ENCODE measurements around the gene HNRNPLL. TPM values are rescaled to one million over a fixed set of nuclear protein-coding genes. Genes with fewer than 3 reads are reported as not detected.

Gene HNRNPLL
- total RNA-seq, 1 donor from 2014 or later, result 55.9 TPM

DNA sequence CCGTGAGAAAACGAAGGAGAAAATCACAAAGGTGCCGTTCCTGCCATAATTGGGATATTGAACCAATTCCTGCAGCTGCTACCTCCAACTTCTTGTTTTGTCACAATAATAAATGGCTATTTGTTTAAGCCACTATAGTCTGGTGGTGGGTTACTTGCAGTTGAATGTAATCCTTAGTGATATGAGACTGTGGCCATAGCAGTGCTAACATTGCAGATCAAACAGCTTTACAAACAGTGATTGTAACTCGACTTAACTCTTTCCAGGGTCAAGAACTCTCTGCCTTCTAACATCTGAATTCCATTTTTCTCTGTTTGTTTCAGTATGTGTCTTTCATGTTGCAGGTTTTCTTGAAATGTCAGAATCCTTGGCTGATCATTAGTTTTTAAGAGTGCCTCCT lies 24.7 kb upstream of the HNRNPLL start:
- Mint-ChIP-seq H3K4me1 (ENCODE audit: low read depth, unreplicated experiment) (peaks cover under 1% of the 10 kb centered on the region), H3K27me3 (ENCODE audit: low read depth, unreplicated experiment) (peaks cover 3% of the 10 kb centered on the region)

GRCh38 chr2:38626326-38627035 lies 23.8 kb upstream of the HNRNPLL start:
- no peaks in the 10 kb centered on the region for H3K36me3 ChIP-seq (ENCODE audit: insufficient read depth, low read length)
- no peaks in the 10 kb centered on the region for H3K9me3 ChIP-seq (ENCODE audit: insufficient read depth, low read depth, low read length)
- DNase-seq (ENCODE audit: low read depth), result no peak
- H3K4me2 ChIP-seq (ENCODE audit: low read length), result no peak overlapping the region
- FAIRE-seq, result no peak
- H3K27ac ChIP-seq (ENCODE audit: low read depth, low read length), result no peak overlapping the region
- Mint-ChIP-seq H3K9me3 (ENCODE audit: unreplicated experiment) (peaks cover 4% of the 10 kb centered on the region), H3K27me3 (ENCODE audit: low read depth, unreplicated experiment) (peaks cover 3% of the 10 kb centered on the region), H3K4me1 (ENCODE audit: low read depth, unreplicated experiment) (peaks cover 2% of the 10 kb centered on the region), H3K4me3 (ENCODE audit: unreplicated experiment) (no peak overlapping the region), H3K27ac (ENCODE audit: unreplicated experiment) (no peak overlapping the region), H3K36me3 (ENCODE audit: low read depth, unreplicated experiment) (no peaks in the 10 kb centered on the region)
- H2AFZ ChIP-seq (ENCODE audit: low read depth, low read length), result no peak overlapping the region
- no peaks in the 10 kb centered on the region for H3K4me1 ChIP-seq (ENCODE audit: insufficient read depth, low read length)
- no peak for TF ChIP-seq EZH2 (IDR thresholded peaks at IDR 0.05; ENCODE audit: insufficient read depth, low read length)
- TF ChIP-seq, protein P1, sequence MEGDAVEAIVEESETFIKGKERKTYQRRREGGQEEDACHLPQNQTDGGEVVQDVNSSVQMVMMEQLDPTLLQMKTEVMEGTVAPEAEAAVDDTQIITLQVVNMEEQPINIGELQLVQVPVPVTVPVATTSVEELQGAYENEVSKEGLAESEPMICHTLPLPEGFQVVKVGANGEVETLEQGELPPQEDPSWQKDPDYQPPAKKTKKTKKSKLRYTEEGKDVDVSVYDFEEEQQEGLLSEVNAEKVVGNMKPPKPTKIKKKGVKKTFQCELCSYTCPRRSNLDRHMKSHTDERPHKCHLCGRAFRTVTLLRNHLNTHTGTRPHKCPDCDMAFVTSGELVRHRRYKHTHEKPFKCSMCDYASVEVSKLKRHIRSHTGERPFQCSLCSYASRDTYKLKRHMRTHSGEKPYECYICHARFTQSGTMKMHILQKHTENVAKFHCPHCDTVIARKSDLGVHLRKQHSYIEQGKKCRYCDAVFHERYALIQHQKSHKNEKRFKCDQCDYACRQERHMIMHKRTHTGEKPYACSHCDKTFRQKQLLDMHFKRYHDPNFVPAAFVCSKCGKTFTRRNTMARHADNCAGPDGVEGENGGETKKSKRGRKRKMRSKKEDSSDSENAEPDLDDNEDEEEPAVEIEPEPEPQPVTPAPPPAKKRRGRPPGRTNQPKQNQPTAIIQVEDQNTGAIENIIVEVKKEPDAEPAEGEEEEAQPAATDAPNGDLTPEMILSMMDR (IDR thresholded peaks at IDR 0.05; ENCODE audit: insufficient read depth, low read depth, low read length), result no peak
- no peaks in the 10 kb centered on the region for H4K20me1 ChIP-seq (ENCODE audit: insufficient read depth, low read length)
- H3K4me3 ChIP-seq (ENCODE audit: insufficient read depth, low read depth, low read length), result no peak overlapping the region
- no peak overlapping the region for H3K9ac ChIP-seq (ENCODE audit: low read length)
- peaks cover 7% of the 10 kb centered on the region for H3K27me3 ChIP-seq (ENCODE audit: insufficient read depth, low read length)
- H3K79me2 ChIP-seq (ENCODE audit: insufficient read depth, low read length), result no peaks in the 10 kb centered on the region

More for the DNA sequence above, 24.7 kb upstream of the HNRNPLL start:
- Mint-ChIP-seq H3K4me3 (ENCODE audit: unreplicated experiment) (no peak overlapping the region), H3K27ac (ENCODE audit: unreplicated experiment) (no peak overlapping the region), H3K36me3 (ENCODE audit: low read depth, unreplicated experiment) (no peaks in the 10 kb centered on the region), H3K9me3 (ENCODE audit: unreplicated experiment) (peaks cover 4% of the 10 kb centered on the region)
- no peaks in the 10 kb centered on the region for H3K4me1 ChIP-seq (ENCODE audit: insufficient read depth, low read length)
- H3K27ac ChIP-seq (ENCODE audit: low read depth, low read length), result no peak overlapping the region
- FAIRE-seq (no peak), DNase-seq (ENCODE audit: low read depth) (no peak)
- H3K9me3 ChIP-seq (ENCODE audit: insufficient read depth, low read depth, low read length), result no peaks in the 10 kb centered on the region
- TF ChIP-seq EZH2 (IDR thresholded peaks at IDR 0.05; ENCODE audit: insufficient read depth, low read length), result no peak
- TF ChIP-seq, protein P1 (IDR thresholded peaks at IDR 0.05; ENCODE audit: insufficient read depth, low read depth, low read length), result no peak
- H3K4me3 ChIP-seq (ENCODE audit: insufficient read depth, low read depth, low read length), result no peak overlapping the region
- no peak overlapping the region for H3K9ac ChIP-seq (ENCODE audit: low read length)
- H2AFZ ChIP-seq (ENCODE audit: low read depth, low read length), result no peak overlapping the region
- peaks cover 7% of the 10 kb centered on the region for H3K27me3 ChIP-seq (ENCODE audit: insufficient read depth, low read length)
- H3K79me2 ChIP-seq (ENCODE audit: insufficient read depth, low read length), result no peaks in the 10 kb centered on the region
- no peaks in the 10 kb centered on the region for H4K20me1 ChIP-seq (ENCODE audit: insufficient read depth, low read length)
- H3K36me3 ChIP-seq (ENCODE audit: insufficient read depth, low read length), result no peaks in the 10 kb centered on the region
- H3K4me2 ChIP-seq (ENCODE audit: low read length), result no peak overlapping the region

- H3K79me2 ChIP-seq (ENCODE audit: insufficient read depth, low read length), result no peaks in the 10 kb centered on the region
- H3K36me3 ChIP-seq (ENCODE audit: insufficient read depth, low read length), result no peaks in the 10 kb centered on the region
- H3K4me1 ChIP-seq (ENCODE audit: insufficient read depth, low read length), result no peaks in the 10 kb centered on the region
- Mint-ChIP-seq H3K27ac (ENCODE audit: unreplicated experiment) (no peak overlapping the region), H3K4me1 (ENCODE audit: low read depth, unreplicated experiment) (peaks cover 8% of the 10 kb centered on the region), H3K4me3 (ENCODE audit: unreplicated experiment) (no peak overlapping the region), H3K9me3 (ENCODE audit: unreplicated experiment) (peaks cover 2% of the 10 kb centered on the region), H3K36me3 (ENCODE audit: low read depth, unreplicated experiment) (no peaks in the 10 kb centered on the region), H3K27me3 (ENCODE audit: low read depth, unreplicated experiment) (peaks cover 3% of the 10 kb centered on the region)
- H3K9ac ChIP-seq (ENCODE audit: low read length), result no peak overlapping the region
- no peaks in the 10 kb centered on the region for H3K27me3 ChIP-seq (ENCODE audit: insufficient read depth, low read length)
- no peak overlapping the region for H3K27ac ChIP-seq (ENCODE audit: low read depth, low read length)
- FAIRE-seq (no peak), DNase-seq (ENCODE audit: low read depth) (no peak)
- TF ChIP-seq EZH2 (IDR thresholded peaks at IDR 0.05; ENCODE audit: insufficient read depth, low read length), result no peak
- TF ChIP-seq, protein P1 (IDR thresholded peaks at IDR 0.05; ENCODE audit: insufficient read depth, low read depth, low read length), result no peak
- no peak overlapping the region for H2AFZ ChIP-seq (ENCODE audit: low read depth, low read length)
- no peak overlapping the region for H3K4me3 ChIP-seq (ENCODE audit: insufficient read depth, low read depth, low read length)
- H3K9me3 ChIP-seq (ENCODE audit: insufficient read depth, low read depth, low read length), result no peaks in the 10 kb centered on the region
- no peak overlapping the region for H3K4me2 ChIP-seq (ENCODE audit: low read length)
- no peaks in the 10 kb centered on the region for H4K20me1 ChIP-seq (ENCODE audit: insufficient read depth, low read length)
Measured at GRCh38 chr2:38622210-38622609, 19.5 kb upstream of the HNRNPLL start.

Data from astrocyte (in vitro differentiated cells and primary cell).